H1 (cell line): ENCODE measurements around the gene SIGLECL1.

ENCODE experiments used
- BRCA1 ChIP-seq: IDR thresholded peaks from 2 replicates; pipeline ENCODE4 v1.6.1; 2012; ENCODE audit warnings: low read depth, low read length, improper control_type of control experiment
- EP300 ChIP-seq, 2 experiments: IDR thresholded peaks; 1 replicate in 1 of 2; 2 replicates in 1 of 2; pipeline ENCODE4 v1.6.1; 2011 to 2012; ENCODE audit warnings: low read depth in 2 of 2, low read length in 2 of 2, mild to moderate bottlenecking in 2 of 2, borderline replicate concordance in 1 of 2, inconsistent platforms in 1 of 2, moderate library complexity in 1 of 2
- GABPA ChIP-seq: IDR thresholded peaks from 2 replicates; pipeline ENCODE4 v1.6.1; 2011; ENCODE audit warnings: mild to moderate bottlenecking, low read length, moderate library complexity, borderline replicate concordance; ENCODE audit not compliant: insufficient read depth
- NANOG ChIP-seq: IDR thresholded peaks from 2 replicates; pipeline ENCODE4 v1.6.1; 2011; ENCODE audit warnings: low read length, low read depth, mild to moderate bottlenecking, inconsistent platforms; ENCODE audit not compliant: insufficient read depth, poor library complexity, severe bottlenecking
- POLR2A ChIP-seq, 2 experiments: IDR thresholded peaks; 1 replicate in 1 of 2; 2 replicates in 1 of 2; pipeline ENCODE4 v1.6.1; 2011; ENCODE audit warnings: low read depth in 2 of 2, low read length in 2 of 2, mild to moderate bottlenecking in 2 of 2; ENCODE audit errors: control extremely low read depth in 1 of 2
- POLR2AphosphoS5 ChIP-seq: IDR thresholded peaks from 2 replicates; pipeline ENCODE4 v1.6.1; 2011; ENCODE audit warnings: low read depth, low read length
- ZNF274 ChIP-seq: IDR thresholded peaks from 2 replicates; pipeline ENCODE4 v1.7.0; 2012; ENCODE audit warnings: low read length, borderline replicate concordance; ENCODE audit errors: extremely low read depth
- TF ChIP-seq, protein P1 (sequence below), 3 experiments: IDR thresholded peaks; 1 replicate in 2 of 3; 2 replicates in 1 of 3; pipeline versions ENCODE4 v1.5.1 to v1.6.1; 2011; ENCODE audit warnings: low read length in 3 of 3, mild to moderate bottlenecking in 3 of 3, inconsistent platforms in 2 of 3, low read depth in 1 of 3, moderate library complexity in 1 of 3; ENCODE audit not compliant: insufficient read depth in 1 of 3; ENCODE audit errors: control extremely low read depth in 1 of 3

DNA sequence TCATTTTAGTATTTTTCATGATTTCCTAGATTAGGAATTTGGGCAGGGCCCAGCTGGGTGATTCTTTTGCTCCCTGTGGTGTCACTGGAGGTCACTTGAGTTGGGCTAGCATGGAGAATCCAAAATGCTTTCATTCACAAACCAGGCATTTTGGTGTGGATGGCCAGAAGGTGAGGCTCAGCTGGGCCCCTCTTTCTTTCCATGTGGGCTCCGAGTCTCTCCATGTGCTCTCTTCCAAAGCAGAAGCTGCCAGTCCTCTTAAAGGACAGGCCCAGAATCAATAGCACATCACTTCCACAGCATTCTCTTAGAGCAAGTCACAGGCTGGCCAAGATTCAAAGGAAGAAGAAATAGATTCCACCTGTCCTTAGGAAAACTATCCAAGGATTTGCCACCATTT, 38.8 kb downstream of the SIGLECL1 start:
- TF ChIP-seq ZNF274 (no peak), POLR2AphosphoS5 (no peak), POLR2A (IDR thresholded peaks at IDR 0.05; ENCODE audit: control extremely low read depth in 1 of 2, low read depth in 2 of 2, low read length in 2 of 2) (no peak), NANOG (no peak), GABPA (no peak), BRCA1 (no peak), EP300 (IDR thresholded peaks at IDR 0.05; ENCODE audit: borderline replicate concordance in 1 of 2, low read depth in 2 of 2, low read length in 2 of 2) (no peak)
- TF ChIP-seq, protein P1, sequence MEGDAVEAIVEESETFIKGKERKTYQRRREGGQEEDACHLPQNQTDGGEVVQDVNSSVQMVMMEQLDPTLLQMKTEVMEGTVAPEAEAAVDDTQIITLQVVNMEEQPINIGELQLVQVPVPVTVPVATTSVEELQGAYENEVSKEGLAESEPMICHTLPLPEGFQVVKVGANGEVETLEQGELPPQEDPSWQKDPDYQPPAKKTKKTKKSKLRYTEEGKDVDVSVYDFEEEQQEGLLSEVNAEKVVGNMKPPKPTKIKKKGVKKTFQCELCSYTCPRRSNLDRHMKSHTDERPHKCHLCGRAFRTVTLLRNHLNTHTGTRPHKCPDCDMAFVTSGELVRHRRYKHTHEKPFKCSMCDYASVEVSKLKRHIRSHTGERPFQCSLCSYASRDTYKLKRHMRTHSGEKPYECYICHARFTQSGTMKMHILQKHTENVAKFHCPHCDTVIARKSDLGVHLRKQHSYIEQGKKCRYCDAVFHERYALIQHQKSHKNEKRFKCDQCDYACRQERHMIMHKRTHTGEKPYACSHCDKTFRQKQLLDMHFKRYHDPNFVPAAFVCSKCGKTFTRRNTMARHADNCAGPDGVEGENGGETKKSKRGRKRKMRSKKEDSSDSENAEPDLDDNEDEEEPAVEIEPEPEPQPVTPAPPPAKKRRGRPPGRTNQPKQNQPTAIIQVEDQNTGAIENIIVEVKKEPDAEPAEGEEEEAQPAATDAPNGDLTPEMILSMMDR (IDR thresholded peaks at IDR 0.05; ENCODE audit: control extremely low read depth in 1 of 3, insufficient read depth in 1 of 3, low read depth in 1 of 3, low read length in 3 of 3), result no peak
